Activated CD8-positive, alpha-beta T cell treated with anti-CD3 and anti-CD28 coated beads, Interleukin-2, amount 10 ng/mL, durations not matched to agents 7 days and 5 days (primary cell): ENCODE measurements around the gene EDEM3. TPM values are rescaled to one million over a fixed set of nuclear protein-coding genes. Genes with fewer than 3 reads are reported as not detected.

ENCODE experiments used
- ATAC-seq: fragments of 150-1000 bp; cut with Tn5 transposase; one replicate; pipeline ENCODE4 v1.10.0; 2021; ENCODE audit warnings: moderate library complexity
- CTCF ChIA-PET: fragments of 350-600 bp; sonication (Branson Sonifier 250); formaldehyde crosslinking; loops from one replicate; lab custom pipeline; 2021; ENCODE audit warnings: antibody characterized with exemption; lab: Charles Lee
- POLR2A ChIA-PET: fragments of 350-600 bp; sonication (Branson Sonifier 250); formaldehyde crosslinking; loops from one replicate; lab custom pipeline; 2021; ENCODE audit warnings: antibody characterized with exemption; lab: Charles Lee
- DNase-seq: peaks from one replicate; pipeline ENCODE4 v3.0.0-alpha.2; 2020
- H3K27ac Mint-ChIP-seq: one replicate; pipeline ENCODE4 v1.8.0; 2021; ENCODE audit warnings: mild to moderate bottlenecking, mixed read lengths
- H3K27me3 Mint-ChIP-seq: one replicate; pipeline ENCODE4 v1.8.0; 2021; ENCODE audit warnings: low read depth, mixed read lengths
- H3K36me3 Mint-ChIP-seq: one replicate; pipeline ENCODE4 v1.8.0; 2021; ENCODE audit warnings: low read depth, mixed read lengths
- H3K4me1 Mint-ChIP-seq: one replicate; pipeline ENCODE4 v1.8.0; 2021; ENCODE audit warnings: low read depth, mixed read lengths
- H3K4me3 Mint-ChIP-seq: one replicate; pipeline ENCODE4 v1.8.0; 2021; ENCODE audit warnings: mild to moderate bottlenecking, mixed read lengths
- H3K9me3 Mint-ChIP-seq: one replicate; pipeline ENCODE4 v1.8.0; 2022; ENCODE audit warnings: mixed read lengths; ENCODE audit not compliant: insufficient read depth
- total RNA-seq, 2 experiments: library from RNA; stranded (reverse); gene quantifications; one replicate each; pipeline ENCODE4 v1.2.3, GENCODE V29; 2021

EDEM3 gene, protein sequence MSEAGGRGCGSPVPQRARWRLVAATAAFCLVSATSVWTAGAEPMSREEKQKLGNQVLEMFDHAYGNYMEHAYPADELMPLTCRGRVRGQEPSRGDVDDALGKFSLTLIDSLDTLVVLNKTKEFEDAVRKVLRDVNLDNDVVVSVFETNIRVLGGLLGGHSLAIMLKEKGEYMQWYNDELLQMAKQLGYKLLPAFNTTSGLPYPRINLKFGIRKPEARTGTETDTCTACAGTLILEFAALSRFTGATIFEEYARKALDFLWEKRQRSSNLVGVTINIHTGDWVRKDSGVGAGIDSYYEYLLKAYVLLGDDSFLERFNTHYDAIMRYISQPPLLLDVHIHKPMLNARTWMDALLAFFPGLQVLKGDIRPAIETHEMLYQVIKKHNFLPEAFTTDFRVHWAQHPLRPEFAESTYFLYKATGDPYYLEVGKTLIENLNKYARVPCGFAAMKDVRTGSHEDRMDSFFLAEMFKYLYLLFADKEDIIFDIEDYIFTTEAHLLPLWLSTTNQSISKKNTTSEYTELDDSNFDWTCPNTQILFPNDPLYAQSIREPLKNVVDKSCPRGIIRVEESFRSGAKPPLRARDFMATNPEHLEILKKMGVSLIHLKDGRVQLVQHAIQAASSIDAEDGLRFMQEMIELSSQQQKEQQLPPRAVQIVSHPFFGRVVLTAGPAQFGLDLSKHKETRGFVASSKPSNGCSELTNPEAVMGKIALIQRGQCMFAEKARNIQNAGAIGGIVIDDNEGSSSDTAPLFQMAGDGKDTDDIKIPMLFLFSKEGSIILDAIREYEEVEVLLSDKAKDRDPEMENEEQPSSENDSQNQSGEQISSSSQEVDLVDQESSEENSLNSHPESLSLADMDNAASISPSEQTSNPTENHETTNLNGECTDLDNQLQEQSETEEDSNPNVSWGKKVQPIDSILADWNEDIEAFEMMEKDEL
- 10 to 100 TPM; 20.8 to 28.6 TPM for total RNA-seq

DNA sequence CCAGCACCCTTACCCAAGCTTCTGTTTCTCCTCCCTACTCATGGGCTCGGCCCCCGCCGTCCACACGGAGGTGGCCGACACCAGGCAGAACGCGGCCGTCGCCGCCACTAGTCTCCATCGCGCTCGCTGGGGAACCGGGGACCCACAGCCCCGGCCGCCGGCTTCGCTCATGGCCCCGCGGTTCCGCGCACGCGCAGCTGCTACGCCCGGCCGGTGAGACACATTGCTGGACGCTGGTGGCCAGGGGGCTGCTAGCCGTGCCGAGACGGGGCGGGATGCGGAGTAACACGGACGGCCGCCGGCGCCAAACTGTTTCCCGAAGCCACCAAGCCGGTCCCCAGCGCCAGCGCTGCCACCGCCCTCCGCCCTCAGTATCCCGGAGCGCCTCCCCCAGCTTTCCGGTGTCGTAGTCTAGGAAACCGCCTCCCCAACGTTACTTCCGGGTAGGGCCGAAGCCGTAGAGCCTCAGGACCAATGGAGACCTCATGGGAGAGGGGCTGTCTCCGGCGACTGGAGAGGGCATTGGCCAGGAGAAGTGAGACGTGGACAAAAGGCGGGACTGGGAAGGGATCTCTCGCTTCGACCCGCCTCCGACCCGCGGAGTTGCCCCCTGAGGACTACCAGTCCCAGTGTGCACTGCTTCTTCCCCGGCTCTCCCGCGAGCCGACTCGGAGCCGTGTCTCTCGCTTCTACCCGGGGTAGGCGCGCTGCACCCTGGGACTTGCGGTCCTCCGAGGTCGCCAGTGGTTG lies at the start of gene EDEM3:
Gene EDEM3, minus strand, starts transcription at position 383 of the 750 bp plus-strand sequence. Its CDS starts 212 bp downstream, at position 171.
- ChIA-PET CTCF (interaction anchor here (0.6 to 3.5 kb wide), 6 partner anchors 9 to 415 kb away, joined by 3 to 12 read pairs (median 4); no protein-coding TSS in a partner anchor), POLR2A (interaction anchor here (0.7 to 2.2 kb wide), 7 partner anchors 9 to 812 kb away, joined by 3 to 14 read pairs (median 4); partner anchors contain the start of gene NIBAN1)
- DNase-seq (peak; percentile 99), ATAC-seq (peak; percentile 97)
- Mint-ChIP-seq H3K36me3 (peaks cover 11% of the 10 kb centered on the region), H3K4me3 (peak within 1 kb of the TSS; percentile 81), H3K9me3 (no peaks in the 10 kb centered on the region), H3K4me1 (peaks cover 34% of the 10 kb centered on the region), H3K27me3 (peaks cover 9% of the 10 kb centered on the region), H3K27ac (peak within 1 kb of the TSS; percentile 96)

DNA sequence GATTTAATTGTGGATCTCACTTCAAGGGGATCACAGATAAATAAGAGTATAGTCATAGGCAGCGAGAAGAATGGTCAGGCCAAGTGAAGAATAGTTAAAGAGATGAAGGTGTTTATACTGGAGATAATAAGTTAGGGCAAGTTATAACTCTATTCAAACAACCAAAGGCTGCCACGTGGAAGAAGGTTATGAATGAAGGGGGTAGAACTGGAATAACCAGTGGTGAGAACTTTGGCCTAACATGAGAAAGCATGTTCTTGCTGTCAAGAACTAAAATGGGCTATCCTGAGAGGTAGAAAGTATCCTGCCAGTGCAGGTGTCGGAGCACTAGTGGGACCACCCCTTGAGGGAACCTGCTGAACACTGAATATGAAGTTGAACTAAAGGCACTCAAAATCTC lies 49.6 kb upstream of the EDEM3 start:
- ChIA-PET POLR2A (no interaction called here), CTCF (interaction anchor here (1.4 to 6.8 kb wide), 4 partner anchors 167 to 879 kb away, joined by 3 to 170 read pairs (median 15); no protein-coding TSS in a partner anchor)
- DNase-seq, result no peak
- no peak overlapping the region for H3K27ac Mint-ChIP-seq
- no peaks in the 10 kb centered on the region for H3K9me3 Mint-ChIP-seq
- H3K27me3 Mint-ChIP-seq, result no peaks in the 10 kb centered on the region
- H3K4me1 Mint-ChIP-seq, result peaks cover 3% of the 10 kb centered on the region
- H3K36me3 Mint-ChIP-seq, result peaks cover 8% of the 10 kb centered on the region
- H3K4me3 Mint-ChIP-seq, result no peak overlapping the region
- no peak for ATAC-seq

DNA sequence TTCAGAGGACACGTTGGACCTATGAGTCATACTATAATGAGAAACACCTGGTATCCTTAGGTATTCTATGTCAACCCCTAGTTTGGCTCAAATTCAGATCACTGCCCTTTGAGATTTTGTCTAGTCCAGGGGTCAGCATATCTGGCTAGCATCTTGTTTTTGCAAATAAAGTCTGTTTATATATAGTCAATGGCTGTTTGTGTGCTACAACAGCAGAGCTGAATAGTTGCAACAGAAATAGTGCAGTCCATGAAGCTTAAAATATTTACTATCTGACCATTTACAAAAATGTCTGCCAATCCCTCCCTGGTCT lies 48.5 kb upstream of the EDEM3 start:
- no peaks in the 10 kb centered on the region for H3K27me3 Mint-ChIP-seq
- ChIA-PET CTCF (interaction anchor here (2.0 to 2.4 kb wide), 2 partner anchors 179 to 367 kb away, joined by 9 to 12 read pairs; no protein-coding TSS in a partner anchor), POLR2A (no interaction called here)
- peaks cover 3% of the 10 kb centered on the region for H3K4me1 Mint-ChIP-seq
- ATAC-seq, result no peak
- H3K9me3 Mint-ChIP-seq, result no peaks in the 10 kb centered on the region
- DNase-seq, result no peak
- no peak overlapping the region for H3K4me3 Mint-ChIP-seq
- peaks cover 6% of the 10 kb centered on the region for H3K36me3 Mint-ChIP-seq
- H3K27ac Mint-ChIP-seq, result no peak overlapping the region

DNA sequence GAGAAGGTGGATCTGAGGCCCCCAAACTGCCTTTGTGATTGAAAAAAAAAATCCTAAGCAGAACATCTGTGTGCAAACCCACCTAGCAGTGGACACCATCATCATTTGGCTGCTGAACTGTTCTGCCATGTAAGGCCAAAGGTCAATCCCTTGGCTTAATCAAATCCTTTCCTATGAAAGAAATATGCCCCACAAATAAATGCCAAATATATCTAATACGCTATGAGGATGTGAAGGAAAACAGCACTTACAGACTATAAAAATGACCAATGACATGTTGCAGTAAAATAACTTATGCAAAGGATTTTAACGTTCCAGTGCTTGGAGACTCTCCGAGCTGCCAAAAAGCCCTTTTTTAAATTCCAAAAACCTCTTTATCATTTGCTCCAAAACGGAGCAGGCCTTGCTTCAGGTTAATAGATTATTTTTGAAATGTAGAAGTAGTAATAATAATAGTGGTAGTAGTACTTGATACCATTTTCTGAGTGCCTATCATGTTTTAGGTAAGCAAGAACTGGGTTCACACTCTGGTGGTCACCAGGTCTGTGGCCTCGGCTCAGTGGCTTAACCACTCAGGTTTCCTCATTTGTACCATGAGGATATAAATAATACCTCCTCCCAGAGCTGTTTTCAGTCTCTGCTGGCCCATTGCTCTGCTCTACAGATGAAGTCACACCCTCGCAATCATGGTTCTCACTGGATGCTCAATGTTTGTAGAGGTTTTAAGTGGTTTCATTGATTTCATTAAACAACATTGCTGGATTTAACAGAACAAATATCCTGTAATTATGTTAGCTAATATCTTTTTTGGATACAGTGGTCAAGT lies 47.9 kb upstream of the EDEM3 start:
- POLR2A ChIA-PET, result interaction anchor here (0.6 kb wide), 1 partner anchor 416 kb away, joined by 3 read pairs; the partner anchor contains the start of gene C1orf21
- no peak for DNase-seq

DNA sequence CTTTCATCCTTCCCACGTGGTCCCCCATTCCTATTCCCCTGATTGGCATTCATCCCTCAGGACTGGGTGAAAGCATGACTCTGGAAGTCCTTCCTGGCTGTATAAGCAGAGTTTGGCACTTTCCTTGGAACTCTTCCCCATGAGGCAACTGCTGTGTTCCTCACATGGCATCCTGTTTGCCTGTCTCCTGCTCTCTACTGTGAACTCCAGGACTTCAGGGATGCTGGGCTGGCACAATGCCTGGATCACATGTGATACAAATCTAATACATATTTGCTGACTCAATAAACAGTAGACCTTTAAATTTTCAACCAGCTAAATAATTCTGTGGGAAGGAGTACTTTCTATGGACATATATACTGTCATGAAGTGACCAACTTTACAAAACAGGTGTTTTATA lies 46.8 kb upstream of the EDEM3 start:
- peaks cover 3% of the 10 kb centered on the region for H3K4me1 Mint-ChIP-seq
- DNase-seq, result no peak
- H3K9me3 Mint-ChIP-seq, result no peaks in the 10 kb centered on the region
- no peaks in the 10 kb centered on the region for H3K27me3 Mint-ChIP-seq
- no peak overlapping the region for H3K4me3 Mint-ChIP-seq
- peaks cover 8% of the 10 kb centered on the region for H3K36me3 Mint-ChIP-seq
- CTCF ChIA-PET, result interaction anchor here (2.4 kb wide), 1 partner anchor 181 kb away, joined by 12 read pairs; no protein-coding TSS in a partner anchor
- POLR2A ChIA-PET, result no interaction called here
- H3K27ac Mint-ChIP-seq, result no peak overlapping the region
- ATAC-seq, result no peak

More for the DNA sequence above, 47.9 kb upstream of the EDEM3 start:
- CTCF ChIA-PET, result interaction anchor here (2.0 to 2.4 kb wide), 2 partner anchors 180 to 368 kb away, joined by 9 to 12 read pairs; no protein-coding TSS in a partner anchor
- no peak overlapping the region for H3K4me3 Mint-ChIP-seq
- peaks cover 3% of the 10 kb centered on the region for H3K4me1 Mint-ChIP-seq
- H3K36me3 Mint-ChIP-seq, result peaks cover 6% of the 10 kb centered on the region
- ATAC-seq, result no peak
- H3K9me3 Mint-ChIP-seq, result no peaks in the 10 kb centered on the region
- H3K27ac Mint-ChIP-seq, result no peak overlapping the region
- no peaks in the 10 kb centered on the region for H3K27me3 Mint-ChIP-seq

DNA sequence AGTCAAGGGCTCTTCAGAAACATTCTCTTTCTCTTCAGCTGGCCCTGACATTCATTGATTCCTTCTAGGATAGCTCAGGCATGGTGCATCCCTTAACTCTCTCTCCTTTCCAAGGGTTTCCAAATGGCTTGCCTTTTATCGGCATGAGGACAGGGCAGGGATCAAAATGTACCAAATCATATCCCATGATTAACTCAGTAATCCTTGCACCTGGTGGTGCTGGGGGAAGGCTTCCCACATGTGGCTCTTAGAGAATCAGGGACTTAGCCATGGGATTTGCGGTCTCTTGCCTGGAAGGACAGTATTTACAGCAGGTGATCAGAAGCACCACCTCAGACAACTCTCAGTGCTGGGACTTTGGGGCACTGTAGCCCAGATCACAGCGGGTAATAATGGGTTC lies 46.2 kb upstream of the EDEM3 start:
- H3K4me1 Mint-ChIP-seq, result peaks cover 3% of the 10 kb centered on the region
- no peak for DNase-seq
- no peak overlapping the region for H3K27ac Mint-ChIP-seq
- no peaks in the 10 kb centered on the region for H3K9me3 Mint-ChIP-seq
- ChIA-PET CTCF (no interaction called here), POLR2A (no interaction called here)
- H3K27me3 Mint-ChIP-seq, result no peaks in the 10 kb centered on the region
- H3K4me3 Mint-ChIP-seq, result no peak overlapping the region
- no peak for ATAC-seq
- H3K36me3 Mint-ChIP-seq, result peaks cover 9% of the 10 kb centered on the region

DNA sequence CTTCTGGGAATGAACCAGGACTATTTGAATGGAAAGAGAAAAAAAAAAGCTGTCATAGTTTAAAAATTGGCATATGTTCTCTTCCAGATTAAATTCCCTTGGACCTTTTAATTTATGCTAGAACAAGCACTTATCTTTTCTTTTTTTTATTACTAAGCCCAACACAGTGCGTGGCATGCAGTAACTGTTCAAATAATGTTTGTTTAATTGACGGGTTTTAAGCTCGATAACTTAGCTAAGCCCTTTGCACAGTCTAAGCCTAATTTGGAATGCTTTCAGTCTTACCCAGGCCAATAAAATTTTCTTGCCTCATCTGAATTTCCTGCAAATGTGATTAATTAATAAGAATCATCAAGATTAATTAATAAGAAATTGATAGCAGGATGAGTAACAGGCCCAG lies 39.3 kb upstream of the EDEM3 start:
- no peaks in the 10 kb centered on the region for H3K9me3 Mint-ChIP-seq
- ATAC-seq, result no peak
- no peak overlapping the region for H3K4me3 Mint-ChIP-seq
- peaks cover 12% of the 10 kb centered on the region for H3K4me1 Mint-ChIP-seq
- H3K27me3 Mint-ChIP-seq, result no peaks in the 10 kb centered on the region
- peaks cover 11% of the 10 kb centered on the region for H3K36me3 Mint-ChIP-seq
- no peak overlapping the region for H3K27ac Mint-ChIP-seq
- CTCF ChIA-PET, result interaction anchor here (1.1 to 2.8 kb wide), 3 partner anchors 12 to 130 kb away, joined by 3 to 11 read pairs (median 4); no protein-coding TSS in a partner anchor
- no peak for DNase-seq
- POLR2A ChIA-PET, result interaction anchor here (0.6 kb wide), 1 partner anchor 253 kb away, joined by 3 read pairs; no protein-coding TSS in a partner anchor

DNA sequence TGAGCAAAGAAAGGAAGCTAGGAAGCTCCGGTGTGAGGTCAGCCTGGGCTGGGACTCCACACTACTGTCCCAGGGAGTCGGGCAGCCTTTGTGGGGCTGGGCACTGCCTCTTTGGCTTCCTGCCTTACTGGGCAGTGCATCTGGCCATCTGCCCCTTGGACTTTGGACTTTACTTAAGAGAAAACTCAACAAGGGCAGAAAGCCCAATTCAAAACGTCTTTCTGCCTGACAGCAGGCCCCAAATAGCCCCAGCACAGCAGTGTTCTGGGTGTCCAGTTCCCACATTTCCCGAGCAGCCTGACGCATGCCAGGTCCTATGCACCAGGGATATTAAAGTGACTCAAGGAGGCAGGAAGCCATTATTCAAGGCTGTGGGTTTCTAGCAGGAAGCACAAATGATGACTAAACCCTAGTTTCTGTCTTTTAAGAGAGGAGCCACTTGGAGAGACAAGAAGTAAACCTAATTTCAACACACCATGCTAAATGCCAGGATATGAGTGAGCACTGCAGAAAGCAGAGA lies 37.9 kb upstream of the EDEM3 start:
- POLR2A ChIA-PET, result no interaction called here
- H3K4me1 Mint-ChIP-seq, result peaks cover 12% of the 10 kb centered on the region

DNA sequence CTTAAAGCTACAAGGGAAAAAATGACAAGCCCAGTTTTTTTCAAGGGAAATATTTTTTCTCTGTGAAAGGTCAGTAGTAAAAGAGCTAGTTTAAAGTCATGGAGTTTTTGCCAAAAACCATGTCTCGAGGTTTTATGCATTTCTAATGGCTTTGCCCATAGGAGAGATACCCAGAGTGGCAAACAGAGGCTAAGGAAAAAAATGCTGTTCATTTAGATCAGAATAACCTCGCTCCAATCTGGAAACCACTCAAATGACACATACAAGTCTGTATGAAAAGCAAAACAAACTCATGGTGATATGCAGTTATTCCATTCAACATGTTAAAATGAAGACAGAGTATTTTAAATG lies 36.9 kb upstream of the EDEM3 start:
- ATAC-seq (no peak), DNase-seq (no peak)
- Mint-ChIP-seq H3K4me3 (no peak overlapping the region), H3K9me3 (peaks cover 7% of the 10 kb centered on the region), H3K27me3 (no peaks in the 10 kb centered on the region), H3K36me3 (peaks cover 7% of the 10 kb centered on the region), H3K27ac (no peak overlapping the region), H3K4me1 (peaks cover 19% of the 10 kb centered on the region)
- ChIA-PET CTCF (interaction anchor here (1.6 kb wide), 1 partner anchor 379 kb away, joined by 6 read pairs; no protein-coding TSS in a partner anchor), POLR2A (interaction anchor here (0.7 kb wide), 1 partner anchor 910 kb away, joined by 3 read pairs; no protein-coding TSS in a partner anchor)

More for the DNA sequence above, 37.9 kb upstream of the EDEM3 start:
- peak overlapping the region; percentile 17 for H3K27ac Mint-ChIP-seq
- no peaks in the 10 kb centered on the region for H3K27me3 Mint-ChIP-seq
- DNase-seq, result no peak
- H3K4me3 Mint-ChIP-seq, result no peak overlapping the region
- CTCF ChIA-PET, result interaction anchor here (1.6 to 2.8 kb wide), 2 partner anchors 13 to 378 kb away, joined by 6 to 11 read pairs; no protein-coding TSS in a partner anchor
- no peaks in the 10 kb centered on the region for H3K9me3 Mint-ChIP-seq
- ATAC-seq, result peak; percentile 55
- peaks cover 7% of the 10 kb centered on the region for H3K36me3 Mint-ChIP-seq
